Omental fat pad (tissue), 4 donors: ENCODE measurements around the gene NTRK1. TPM values are rescaled to one million over a fixed set of nuclear protein-coding genes. Genes with fewer than 3 reads are reported as not detected.

Experiments used
- ATAC-seq: fragments of 150-250 bp; one replicate; pipeline ENCODE4 v1.9.1; 2016; ENCODE audit warnings: mild to moderate bottlenecking, moderate library complexity; ENCODE audit not compliant: low FRiP score
- DNase-seq: peaks from one replicate; pipeline ENCODE4 v3.0.0-alpha.2; 2019; ENCODE audit warnings: low spot score
- total RNA-seq, 4 donors: library from RNA; depleted of rRNA; stranded (reverse); fragments of >200 nt; gene quantifications; one replicate each; pipeline ENCODE4 v1.1.0, GENCODE V29; 2016
- TF ChIP-seq, protein P1 (sequence below), 3 donors: fragments of 450-650 bp; IDR thresholded peaks; one replicate each; pipeline ENCODE4 v1.5.1; 2016 to 2017; ENCODE audit warnings: antibody characterized with exemption in 3 of 3, mild to moderate bottlenecking in 3 of 3, moderate library complexity in 2 of 3

NTRK1 gene
- total RNA-seq, 4 donors from 2014 or later, result 1.3 to 6.3 (median 1.6) TPM

DNA sequence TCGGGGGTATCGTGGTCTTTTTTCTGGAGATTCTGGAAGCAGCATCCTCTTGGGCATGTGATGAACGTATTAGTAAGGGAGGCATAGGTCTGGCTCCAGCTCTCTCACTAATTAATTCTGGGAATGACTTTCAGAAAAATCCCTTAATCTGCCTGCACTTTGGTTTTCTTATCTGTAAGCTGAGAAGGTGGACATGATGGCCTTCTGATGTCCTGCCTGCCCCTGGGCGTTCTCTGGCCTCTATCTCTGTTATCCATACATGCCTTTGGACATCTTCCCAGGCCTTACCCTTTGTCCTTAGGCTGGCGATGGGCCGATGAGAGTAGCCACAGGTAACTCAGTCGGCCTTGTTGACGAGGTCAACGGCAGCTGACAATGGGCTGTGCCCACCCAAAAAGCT lies 8.8 kb downstream of the NTRK1 start:
- no peak for ATAC-seq
- TF ChIP-seq, protein P1, sequence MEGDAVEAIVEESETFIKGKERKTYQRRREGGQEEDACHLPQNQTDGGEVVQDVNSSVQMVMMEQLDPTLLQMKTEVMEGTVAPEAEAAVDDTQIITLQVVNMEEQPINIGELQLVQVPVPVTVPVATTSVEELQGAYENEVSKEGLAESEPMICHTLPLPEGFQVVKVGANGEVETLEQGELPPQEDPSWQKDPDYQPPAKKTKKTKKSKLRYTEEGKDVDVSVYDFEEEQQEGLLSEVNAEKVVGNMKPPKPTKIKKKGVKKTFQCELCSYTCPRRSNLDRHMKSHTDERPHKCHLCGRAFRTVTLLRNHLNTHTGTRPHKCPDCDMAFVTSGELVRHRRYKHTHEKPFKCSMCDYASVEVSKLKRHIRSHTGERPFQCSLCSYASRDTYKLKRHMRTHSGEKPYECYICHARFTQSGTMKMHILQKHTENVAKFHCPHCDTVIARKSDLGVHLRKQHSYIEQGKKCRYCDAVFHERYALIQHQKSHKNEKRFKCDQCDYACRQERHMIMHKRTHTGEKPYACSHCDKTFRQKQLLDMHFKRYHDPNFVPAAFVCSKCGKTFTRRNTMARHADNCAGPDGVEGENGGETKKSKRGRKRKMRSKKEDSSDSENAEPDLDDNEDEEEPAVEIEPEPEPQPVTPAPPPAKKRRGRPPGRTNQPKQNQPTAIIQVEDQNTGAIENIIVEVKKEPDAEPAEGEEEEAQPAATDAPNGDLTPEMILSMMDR (IDR thresholded peaks at IDR 0.05), result no peak

DNA sequence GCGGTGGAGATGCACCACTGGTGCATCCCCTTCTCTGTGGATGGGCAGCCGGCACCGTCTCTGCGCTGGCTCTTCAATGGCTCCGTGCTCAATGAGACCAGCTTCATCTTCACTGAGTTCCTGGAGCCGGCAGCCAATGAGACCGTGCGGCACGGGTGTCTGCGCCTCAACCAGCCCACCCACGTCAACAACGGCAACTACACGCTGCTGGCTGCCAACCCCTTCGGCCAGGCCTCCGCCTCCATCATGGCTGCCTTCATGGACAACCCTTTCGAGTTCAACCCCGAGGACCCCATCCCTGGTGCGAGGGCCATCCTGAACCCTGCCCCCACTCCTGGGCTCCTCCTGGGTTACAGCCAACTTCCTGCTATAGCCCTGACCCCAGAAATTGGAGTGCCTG lies 13.0 kb downstream of the NTRK1 start:
- ATAC-seq (no peak), DNase-seq (no peak)
- TF ChIP-seq, protein P1 (IDR thresholded peaks at IDR 0.05), result no peak

More for the DNA sequence above, 8.8 kb downstream of the NTRK1 start:
- DNase-seq, result no peak

- ATAC-seq (no peak), DNase-seq (no peak)
- TF ChIP-seq, protein P1 (IDR thresholded peaks at IDR 0.05), result no peak
Observed at GRCh38 chr1:156874142-156874541, 13.5 kb downstream of the NTRK1 start.

GRCh38 chr1:156874572-156875340 lies 14.1 kb downstream of the NTRK1 start:
- TF ChIP-seq, protein P1 (IDR thresholded peaks at IDR 0.05), result no peak
- ATAC-seq (no peak), DNase-seq (no peak)

- no peak for ATAC-seq
- no peak for DNase-seq
- TF ChIP-seq, protein P1 (IDR thresholded peaks at IDR 0.05), result no peak
Observed at GRCh38 chr1:156875341-156875615, 14.6 kb downstream of the NTRK1 start.

DNA sequence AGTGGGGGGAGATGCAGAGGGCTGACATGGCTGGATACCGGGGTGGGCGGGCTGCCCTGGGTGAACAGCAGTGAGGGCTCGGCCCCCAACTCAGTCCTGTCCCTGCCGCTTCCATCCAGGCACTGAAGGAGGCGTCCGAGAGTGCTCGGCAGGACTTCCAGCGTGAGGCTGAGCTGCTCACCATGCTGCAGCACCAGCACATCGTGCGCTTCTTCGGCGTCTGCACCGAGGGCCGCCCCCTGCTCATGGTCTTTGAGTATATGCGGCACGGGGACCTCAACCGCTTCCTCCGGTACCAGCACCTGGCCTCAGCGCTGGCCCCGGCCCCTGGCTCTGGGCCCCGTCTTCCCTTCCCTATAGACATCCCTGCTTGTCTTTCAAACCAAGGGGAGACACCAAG lies 15.6 kb downstream of the NTRK1 start:
- DNase-seq (no peak), ATAC-seq (no peak)
- TF ChIP-seq, protein P1 (IDR thresholded peaks at IDR 0.05), result no peak

- no peak for ATAC-seq
- DNase-seq, result no peak
- TF ChIP-seq, protein P1 (IDR thresholded peaks at IDR 0.05), result no peak
Observed at GRCh38 chr1:156877433-156878170, 16.9 kb downstream of the NTRK1 start.
